HFF-Myc (cell line): ENCODE data around the gene ADAP1.

ENCODE experiments used
- DNase-seq: peaks from one replicate; pipeline ENCODE4 v3.0.0-alpha.2; 2011; ENCODE audit warnings: low read depth; ENCODE audit errors: extremely low read depth
- H3K4me3 ChIP-seq: replicated peaks from 2 replicates; pipeline ENCODE4 v1.5.1; 2011; ENCODE audit warnings: low read depth, mild to moderate bottlenecking, control low read depth, low read length
- TF ChIP-seq, protein P1 (sequence below): IDR thresholded peaks from 2 replicates; pipeline ENCODE4 v1.5.1; 2012; ENCODE audit warnings: mild to moderate bottlenecking, low read depth, low read length, control low read depth; ENCODE audit errors: missing control alignments

The ADAP1 gene

DNA sequence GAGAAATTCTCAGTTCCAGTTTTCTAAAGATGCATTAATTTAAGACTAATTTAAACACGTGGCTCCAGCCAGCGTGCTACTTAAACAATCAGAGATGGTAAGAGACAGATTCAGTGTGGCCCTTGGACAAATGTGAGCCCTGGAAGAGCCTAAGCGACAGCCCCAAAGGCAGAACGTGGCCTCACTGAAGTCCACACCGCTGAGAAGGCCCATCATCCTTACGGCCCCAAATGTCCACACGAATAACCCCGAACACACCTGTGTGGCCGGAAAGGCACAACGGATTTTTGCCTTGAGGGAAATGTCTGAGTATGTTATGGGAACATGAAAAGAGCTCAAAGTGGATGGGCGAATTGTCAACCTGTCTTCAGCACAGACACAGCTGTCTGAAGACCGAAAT lies 17.6 kb upstream of the ADAP1 start:
- DNase-seq = no peak
- TF ChIP-seq, protein P1, sequence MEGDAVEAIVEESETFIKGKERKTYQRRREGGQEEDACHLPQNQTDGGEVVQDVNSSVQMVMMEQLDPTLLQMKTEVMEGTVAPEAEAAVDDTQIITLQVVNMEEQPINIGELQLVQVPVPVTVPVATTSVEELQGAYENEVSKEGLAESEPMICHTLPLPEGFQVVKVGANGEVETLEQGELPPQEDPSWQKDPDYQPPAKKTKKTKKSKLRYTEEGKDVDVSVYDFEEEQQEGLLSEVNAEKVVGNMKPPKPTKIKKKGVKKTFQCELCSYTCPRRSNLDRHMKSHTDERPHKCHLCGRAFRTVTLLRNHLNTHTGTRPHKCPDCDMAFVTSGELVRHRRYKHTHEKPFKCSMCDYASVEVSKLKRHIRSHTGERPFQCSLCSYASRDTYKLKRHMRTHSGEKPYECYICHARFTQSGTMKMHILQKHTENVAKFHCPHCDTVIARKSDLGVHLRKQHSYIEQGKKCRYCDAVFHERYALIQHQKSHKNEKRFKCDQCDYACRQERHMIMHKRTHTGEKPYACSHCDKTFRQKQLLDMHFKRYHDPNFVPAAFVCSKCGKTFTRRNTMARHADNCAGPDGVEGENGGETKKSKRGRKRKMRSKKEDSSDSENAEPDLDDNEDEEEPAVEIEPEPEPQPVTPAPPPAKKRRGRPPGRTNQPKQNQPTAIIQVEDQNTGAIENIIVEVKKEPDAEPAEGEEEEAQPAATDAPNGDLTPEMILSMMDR = no peak
- no peak overlapping the region for H3K4me3 ChIP-seq

DNA sequence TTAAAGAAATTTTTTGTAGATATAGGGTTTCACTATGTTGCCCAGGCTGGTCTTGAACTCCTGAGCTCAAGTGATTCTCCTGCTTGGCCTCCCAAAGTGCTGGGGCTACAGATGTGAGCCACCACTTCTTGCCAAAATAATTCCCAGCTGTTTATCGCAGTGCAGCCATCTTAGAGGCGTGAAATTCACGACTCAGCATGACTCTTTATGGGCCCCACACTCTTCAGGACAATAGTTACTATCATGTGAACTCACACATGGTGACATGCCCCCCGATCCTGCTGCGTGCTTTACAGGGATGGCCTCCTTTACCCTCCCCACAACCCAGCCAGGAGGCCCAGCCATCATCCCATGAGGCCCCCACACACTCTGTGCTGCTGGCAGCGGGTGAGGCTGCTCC lies 16.3 kb upstream of the ADAP1 start:
- no peak for DNase-seq
- TF ChIP-seq, protein P1 = no peak
- H3K4me3 ChIP-seq = no peak overlapping the region

DNA sequence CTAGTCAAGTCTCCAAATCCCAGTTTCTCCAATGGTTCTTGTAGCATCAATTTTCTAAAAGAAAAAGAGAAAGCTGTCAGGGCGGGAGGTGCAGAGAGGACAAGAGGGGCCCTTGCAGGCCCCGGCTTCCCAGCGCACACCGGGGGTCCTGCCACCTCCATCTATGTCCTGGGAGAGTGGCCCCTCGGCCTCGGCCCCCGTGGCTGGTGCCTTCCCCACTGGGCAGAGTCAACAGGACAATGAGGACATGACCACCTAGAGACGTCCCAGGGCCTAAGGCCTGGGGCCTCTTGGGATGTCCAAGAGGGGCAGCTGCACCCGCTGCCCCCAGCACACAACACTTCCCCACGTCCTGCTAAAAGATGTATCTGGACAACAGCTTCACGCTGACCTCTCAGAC lies 14.9 kb upstream of the ADAP1 start:
- DNase-seq = no peak
- no peak overlapping the region for H3K4me3 ChIP-seq
- TF ChIP-seq, protein P1 = no peak

DNA sequence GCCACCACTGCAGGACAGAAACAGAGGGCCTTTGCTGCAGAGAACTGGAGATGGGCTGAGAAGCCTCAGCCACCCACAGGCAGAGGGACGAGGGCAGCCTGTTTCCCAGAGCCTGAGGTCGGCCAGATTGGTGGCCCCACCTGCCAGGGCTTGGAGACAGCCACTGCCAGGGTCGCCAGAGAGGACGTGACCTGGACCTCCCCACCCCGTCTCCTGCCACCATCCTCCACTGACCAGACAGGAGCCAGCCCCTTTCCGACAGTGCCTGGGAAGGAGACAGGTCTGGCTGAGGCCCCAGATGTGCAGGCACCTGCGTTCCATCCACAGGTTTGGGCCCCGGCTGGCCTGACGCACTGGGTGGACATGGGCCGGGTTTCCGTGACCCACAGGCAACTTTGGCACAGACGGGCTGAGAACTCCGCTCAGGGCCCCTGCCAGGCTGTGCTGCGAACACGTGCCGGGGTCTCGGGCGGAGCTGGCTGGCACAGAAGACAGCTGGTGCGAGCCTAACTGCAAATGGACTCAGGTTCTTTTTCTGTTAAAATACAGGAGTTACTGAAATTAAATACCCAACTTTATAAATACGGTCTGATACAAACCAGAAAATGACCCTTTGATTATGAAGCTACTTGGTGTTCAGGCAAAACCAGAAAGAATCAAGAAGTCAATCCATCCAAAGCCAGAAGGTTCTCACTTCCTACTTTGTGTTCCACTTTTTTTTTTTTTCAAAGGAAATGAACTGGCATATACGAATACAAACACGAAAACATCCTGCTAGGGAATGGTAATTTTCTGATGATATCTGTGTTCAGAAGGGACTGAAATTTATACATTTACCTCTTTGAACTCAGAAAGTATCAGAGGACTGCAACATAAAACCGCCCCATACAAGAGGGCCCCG lies 14.0 kb upstream of the ADAP1 start:
- no peak overlapping the region for H3K4me3 ChIP-seq
- no peak for DNase-seq
- TF ChIP-seq, protein P1 = no peak

DNA sequence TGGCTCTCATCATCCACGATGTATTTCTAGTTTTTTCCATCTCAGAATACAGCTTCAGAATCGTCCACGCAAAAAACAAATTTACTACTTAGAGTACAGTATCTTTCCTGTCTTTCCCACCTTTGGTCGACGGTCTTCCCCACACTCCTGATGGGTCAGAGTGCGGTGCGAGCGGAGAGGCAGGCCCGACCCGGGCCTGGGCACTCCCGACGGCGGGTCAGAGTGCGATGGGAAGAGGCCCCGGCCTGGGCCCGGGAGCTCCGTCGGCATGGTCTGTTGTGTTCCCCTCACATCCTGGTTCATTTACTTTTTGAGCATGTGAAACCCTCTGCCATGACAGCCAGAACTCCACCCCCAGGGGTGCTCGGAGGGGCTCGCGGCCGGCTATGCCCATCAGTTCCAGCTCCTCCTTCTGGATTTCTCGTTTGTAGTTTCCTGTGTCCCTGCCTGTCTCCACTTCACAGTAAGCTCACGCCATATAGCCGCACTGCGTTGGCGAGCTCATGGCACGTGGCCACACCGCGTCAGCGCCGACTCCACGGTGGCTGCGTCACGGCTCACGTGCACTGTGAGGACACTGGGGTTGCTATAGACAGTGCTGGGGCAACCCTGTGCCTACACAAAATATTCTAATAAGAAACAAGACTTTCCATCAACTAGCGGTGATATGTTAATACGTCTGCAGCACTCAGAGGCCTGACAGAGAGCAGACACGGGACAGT lies 13.0 kb upstream of the ADAP1 start:
- TF ChIP-seq, protein P1 = no peak
- DNase-seq = no peak
- no peak overlapping the region for H3K4me3 ChIP-seq

DNA sequence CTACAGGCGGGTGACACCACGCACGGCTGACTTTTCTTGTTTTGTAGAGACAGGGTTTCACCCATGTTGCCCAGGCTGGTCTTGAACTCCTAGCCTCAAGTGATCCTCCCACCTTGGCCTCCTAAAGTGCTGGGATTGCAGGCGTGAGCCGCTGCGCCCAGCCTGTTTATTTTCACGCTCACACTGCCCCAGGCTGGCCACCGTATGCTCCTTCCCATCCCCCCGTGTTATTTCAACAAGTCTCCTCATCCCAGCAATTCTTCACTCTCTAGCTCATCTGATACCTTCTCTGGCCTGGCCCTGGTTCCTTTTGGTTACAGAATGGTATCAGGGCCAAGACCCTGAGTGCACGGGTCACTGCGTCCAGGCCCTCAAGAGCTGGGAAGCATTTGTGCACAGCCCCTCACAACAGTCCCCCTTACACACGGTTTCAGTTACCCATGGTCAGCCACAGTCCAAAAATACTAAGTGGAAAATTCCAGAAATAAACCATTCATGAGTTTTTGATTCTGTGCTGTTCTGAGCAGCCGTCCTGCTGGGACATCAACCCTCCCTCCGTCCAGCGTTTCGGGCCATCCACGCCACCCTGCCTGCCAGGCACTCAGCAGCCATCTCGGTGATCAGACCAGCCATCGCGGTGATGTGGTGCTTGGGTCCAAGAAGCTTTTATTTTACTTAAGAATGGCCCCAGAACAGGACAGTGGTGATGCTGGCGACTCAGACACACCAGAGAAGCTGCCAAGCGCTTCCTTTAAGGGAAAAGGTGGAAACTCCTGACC lies 12.0 kb upstream of the ADAP1 start:
- no peak overlapping the region for H3K4me3 ChIP-seq
- TF ChIP-seq, protein P1 = no peak
- DNase-seq = no peak
